Hematopoietic multipotent progenitor cell treated with erythropoietin and hydrocortisone succinate and interleukin-3 and kit ligand, for 15 days (in vitro differentiated cells): ENCODE results near the gene GRHL1.
A peak's percentile ranks its signal among the peaks of the same experiment; 100 is the strongest.
"Not testable (repeated sequence)": the region's sequence is repeated elsewhere in the genome, so short reads cannot be mapped to it uniquely, and the experiment has no call there.

ENCODE experiments used
- DNase-seq: peaks from one replicate; pipeline ENCODE4 v3.0.0-alpha.2; 2015; ENCODE audit warnings: low spot score

GRHL1 gene

GRCh38 chr2:10026940-10027569 is 75.6 kb downstream of the GRHL1 start:
- no peak for DNase-seq

GRCh38 chr2:10027660-10028330 is 76.3 kb downstream of the GRHL1 start:
- no peak for DNase-seq

GRCh38 chr2:10028407-10028987 is 77.0 kb downstream of the GRHL1 start:
- no peak for DNase-seq

GRCh38 chr2:10028988-10029874 is 77.7 kb downstream of the GRHL1 start:
- DNase-seq, result peak; percentile 66

- DNase-seq, result no peak
Measured at GRCh38 chr2:10029875-10030223, 78.4 kb downstream of the GRHL1 start.

- peak; percentile 57 for DNase-seq
Measured at GRCh38 chr2:10030311-10030736, 78.8 kb downstream of the GRHL1 start.

- DNase-seq, result not testable (repeated sequence)
Measured at GRCh38 chr2:10030798-10031197, 79.3 kb downstream of the GRHL1 start.

- no peak for DNase-seq
Measured at GRCh38 chr2:10031886-10032745, 80.6 kb downstream of the GRHL1 start.

- no peak for DNase-seq
Measured at GRCh38 chr2:10032746-10033105, 81.2 kb downstream of the GRHL1 start.

- DNase-seq, result peak; percentile 58
Measured at GRCh38 chr2:10033251-10034006, 81.9 kb downstream of the GRHL1 start.

- DNase-seq, result no peak
Measured at GRCh38 chr2:10034333-10035052, 83.0 kb downstream of the GRHL1 start.

- no peak for DNase-seq
Measured at GRCh38 chr2:10035053-10035422, 83.5 kb downstream of the GRHL1 start.

- DNase-seq, result no peak
Measured at GRCh38 chr2:10035633-10036032, 84.1 kb downstream of the GRHL1 start.

- peak; percentile 69 for DNase-seq
Measured at GRCh38 chr2:10036095-10036884, 84.8 kb downstream of the GRHL1 start.

GRCh38 chr2:10038123-10038522 is 86.6 kb downstream of the GRHL1 start:
- DNase-seq, result no peak

- DNase-seq, result no peak
Measured at GRCh38 chr2:10038716-10039115, 87.2 kb downstream of the GRHL1 start.

- no peak for DNase-seq
Measured at GRCh38 chr2:10039658-10040410, 88.3 kb downstream of the GRHL1 start.

GRCh38 chr2:10041711-10042110 is 90.2 kb downstream of the GRHL1 start:
- no peak for DNase-seq
